GM18511 (cell line): ENCODE measurements around the gene MUC5B.
"Not testable (repeated sequence)": the region's sequence is repeated elsewhere in the genome, so short reads cannot be mapped to it uniquely, and the experiment has no call there.

Experiments used
- ATAC-seq: cut with Tn5 transposase; IDR thresholded peaks from one replicate; pipeline ENCODE4 v1.9.1; 2021; ENCODE audit warnings: mild to moderate bottlenecking, moderate library complexity; ENCODE audit not compliant: unreplicated experiment

MUC5B gene

DNA sequence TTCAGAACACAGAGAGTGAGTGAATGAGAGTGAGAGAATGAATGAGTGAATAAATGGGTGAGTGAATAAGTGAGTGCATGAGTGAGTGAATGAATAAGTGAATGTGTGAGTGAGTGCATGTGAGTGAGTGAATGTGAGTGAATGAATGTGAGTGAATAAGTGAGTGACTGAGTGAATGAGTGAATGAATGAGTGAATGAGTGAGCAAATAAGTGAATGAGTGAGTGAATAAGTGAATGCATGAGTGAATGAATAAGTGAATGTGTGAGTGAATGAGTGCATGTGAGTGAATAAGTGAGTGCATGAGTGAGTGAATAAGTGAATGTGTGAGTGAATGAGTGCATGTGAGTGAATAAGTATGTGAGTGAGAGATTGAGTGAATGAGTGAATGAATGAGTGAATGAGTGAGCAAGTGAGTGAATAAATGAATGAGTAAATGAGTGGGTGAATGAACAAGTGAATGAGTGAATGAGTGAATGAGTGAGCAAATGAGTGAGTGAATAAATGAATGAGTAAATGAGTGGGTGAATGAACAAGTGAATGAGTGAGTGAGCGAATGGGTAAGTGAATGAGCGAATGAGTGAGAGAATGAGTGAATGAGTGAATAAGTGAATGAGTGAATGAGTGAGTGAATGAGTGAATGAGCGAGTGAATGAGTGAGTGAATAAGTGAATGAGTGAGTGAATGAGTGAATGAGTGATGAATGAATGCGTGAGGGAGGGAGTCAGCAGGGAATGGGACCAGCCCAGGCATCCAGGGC lies 21.3 kb upstream of the MUC5B start:
- ATAC-seq, result no peak

DNA sequence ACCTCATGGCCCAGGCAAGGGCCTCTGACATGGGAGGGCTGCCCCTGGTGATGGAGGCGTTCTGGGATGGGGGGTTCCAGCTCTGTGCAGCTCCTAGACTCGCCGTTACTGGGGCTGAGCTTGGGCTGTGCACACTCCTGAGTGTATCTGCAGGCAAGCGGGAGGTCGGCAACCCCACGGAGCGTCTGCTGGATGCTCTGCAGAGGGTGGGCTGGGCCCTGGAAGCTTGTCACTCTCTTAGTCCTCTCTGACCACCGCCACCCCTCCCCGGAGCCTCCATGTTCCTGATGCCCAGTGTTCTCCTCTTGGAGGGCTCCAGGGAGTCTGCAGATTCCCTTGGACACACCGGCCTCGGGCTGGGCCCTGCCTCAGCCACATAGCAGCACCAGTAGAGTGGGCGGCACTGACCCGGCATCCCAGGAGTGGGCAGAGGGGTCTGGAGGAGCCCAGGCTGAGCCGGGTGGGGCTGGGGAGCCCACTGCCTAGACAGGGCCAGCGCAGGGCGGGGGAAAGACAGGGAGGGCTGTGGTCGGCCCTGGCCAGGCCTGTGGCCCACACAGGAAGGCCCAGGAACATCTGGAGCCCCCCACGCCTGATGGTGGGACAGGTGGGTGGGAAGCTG lies 20.6 kb upstream of the MUC5B start:
- ATAC-seq, result no peak

DNA sequence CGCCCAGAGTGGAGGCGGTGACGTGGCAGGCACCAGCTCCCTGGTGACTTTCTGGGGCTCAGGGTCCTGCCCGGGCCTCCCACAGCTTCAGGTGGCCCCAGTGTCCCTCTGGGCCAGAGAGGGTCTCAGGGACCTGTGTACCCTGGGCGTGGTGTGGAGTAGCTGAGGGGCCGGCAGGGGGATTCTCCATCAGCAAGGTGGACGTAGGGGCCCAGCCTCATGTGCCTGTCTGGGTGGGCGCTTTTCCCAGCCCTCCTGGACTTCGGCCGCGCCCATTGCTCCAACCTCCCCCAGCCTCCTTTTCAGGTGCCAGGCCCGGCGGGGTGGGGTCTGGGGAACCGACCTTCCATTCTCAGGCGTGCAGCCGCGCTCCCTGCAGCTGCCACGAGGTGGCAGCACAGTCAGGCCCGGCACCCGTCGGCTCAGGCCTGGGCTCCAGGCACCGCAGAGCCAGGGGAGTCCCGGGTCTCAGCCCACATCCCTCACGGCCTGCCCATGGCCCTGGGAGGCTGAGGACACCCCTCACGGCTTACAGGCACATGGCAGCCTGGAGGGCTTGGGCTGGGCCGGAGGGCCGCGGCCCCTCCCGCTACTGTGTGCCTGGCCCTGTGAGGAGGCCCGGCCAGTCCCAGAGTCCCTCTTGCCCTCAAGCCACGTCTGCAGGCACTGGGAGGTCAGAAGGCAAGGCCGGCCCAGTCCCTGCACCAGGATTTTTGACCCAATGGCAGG lies 19.9 kb upstream of the MUC5B start:
- ATAC-seq, result no peak

DNA sequence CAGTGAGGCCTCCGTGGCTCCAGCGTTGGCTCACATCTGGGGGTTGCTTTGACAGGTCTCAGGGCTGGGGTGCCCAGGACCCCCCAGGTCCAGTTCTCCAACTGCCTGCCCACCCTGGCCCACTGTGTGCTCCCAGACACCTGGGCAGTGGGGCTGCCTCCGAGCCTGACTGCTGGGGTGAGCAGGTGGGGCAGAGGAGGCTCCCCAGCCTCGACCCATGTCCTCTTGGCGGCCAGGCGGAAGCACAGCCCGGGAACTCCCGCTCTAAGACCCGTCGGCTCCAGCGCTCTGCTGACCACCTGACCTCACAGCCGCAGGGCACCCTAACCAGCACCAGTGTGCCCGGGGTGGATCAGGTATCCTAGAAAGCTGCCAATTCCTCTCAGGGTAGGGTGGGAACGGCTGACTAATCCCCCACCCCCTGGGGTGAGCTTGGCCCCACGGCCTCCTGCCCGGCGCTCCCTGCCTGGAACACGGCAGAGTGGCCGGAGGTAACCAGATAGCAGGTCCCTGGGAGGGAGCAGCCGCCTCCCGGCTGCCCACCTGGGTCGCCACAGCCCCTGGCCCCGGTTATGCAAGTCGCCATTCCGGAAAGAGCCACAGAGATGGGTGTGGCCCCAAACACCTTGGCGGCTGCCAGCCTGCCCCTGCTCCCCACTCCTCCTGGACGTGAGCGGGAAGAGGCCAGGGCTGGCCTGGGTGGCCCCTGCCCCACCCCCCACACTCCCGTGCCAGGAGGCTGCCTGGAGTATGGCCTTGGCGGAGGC lies 19.2 kb upstream of the MUC5B start:
- no peak for ATAC-seq

DNA sequence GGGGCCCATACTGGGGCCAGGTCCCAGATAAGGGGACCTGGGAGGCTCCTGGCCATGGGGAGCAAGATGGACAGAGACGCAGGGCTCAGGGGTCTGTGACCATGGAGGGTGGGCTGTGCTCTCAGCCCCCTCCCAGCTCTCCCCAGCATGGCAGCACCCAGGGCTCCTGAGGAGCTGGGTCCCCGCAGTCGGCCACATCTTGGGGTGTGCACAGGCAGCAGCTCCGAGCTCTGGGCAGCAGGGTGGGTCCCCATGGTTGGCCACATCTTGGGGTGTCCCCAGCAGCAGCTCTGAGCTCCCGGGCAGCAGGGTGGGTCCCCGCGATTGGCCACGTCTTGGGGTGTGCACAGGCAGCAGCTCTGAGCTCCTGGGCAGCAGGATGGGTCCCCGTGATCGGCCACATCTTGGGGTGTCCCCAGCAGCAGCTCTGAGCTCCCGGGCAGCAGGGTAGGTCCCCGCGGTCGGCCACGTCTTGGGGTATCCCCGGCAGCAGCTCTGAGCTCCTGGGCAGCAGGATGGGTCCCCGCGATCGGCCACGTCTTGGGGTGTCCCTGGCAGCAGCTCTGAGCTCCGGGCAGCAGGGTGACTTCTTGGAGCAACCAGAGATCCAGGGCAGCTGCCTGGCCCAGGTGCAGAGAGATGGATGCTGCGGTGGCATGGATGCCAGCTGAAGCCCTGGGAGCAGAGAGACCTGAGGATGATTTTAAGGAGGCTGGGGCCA lies 18.3 kb upstream of the MUC5B start:
- ATAC-seq, result no peak

DNA sequence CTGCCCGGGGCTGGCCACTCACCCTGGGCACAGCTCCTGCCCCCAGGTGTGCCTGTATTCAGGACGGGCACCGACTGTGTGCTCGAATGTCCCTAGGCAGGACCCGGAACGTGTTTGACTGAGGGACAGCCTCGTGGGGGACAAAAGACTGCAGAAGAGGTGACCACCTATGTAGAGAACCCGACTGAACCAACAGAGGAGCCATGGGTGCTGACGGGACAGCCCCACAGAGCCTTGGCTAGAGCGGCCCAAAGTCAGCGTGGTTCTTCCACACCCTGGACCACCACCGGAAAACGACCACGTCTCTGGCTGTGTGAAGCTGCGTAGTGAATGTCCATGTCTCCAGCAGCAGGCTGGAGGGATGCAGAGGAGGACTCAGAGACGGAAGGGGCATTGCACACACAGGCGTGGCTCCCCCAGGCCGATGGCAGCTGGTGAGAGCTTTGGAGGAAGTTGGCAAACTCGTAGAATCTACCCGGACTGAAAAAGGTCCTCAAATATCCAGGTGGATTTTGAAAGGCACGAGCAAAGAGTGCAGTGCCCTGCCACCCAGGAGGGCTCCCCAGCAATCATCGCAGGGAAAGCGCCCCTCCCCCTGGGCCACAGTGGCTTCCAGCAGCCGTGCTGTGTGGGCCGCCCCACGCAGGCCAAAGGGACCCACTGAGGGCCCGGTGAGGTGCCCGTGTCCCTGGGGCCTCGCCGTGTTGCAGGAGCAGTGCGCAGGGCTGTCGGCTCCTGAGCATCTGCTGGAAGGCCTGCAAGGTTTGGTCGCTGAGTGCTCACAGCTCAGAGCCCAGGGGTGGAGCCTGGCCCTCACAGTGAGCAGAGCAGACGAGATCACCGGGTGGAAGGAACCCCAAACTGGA lies 17.5 kb upstream of the MUC5B start:
- ATAC-seq, result no peak

DNA sequence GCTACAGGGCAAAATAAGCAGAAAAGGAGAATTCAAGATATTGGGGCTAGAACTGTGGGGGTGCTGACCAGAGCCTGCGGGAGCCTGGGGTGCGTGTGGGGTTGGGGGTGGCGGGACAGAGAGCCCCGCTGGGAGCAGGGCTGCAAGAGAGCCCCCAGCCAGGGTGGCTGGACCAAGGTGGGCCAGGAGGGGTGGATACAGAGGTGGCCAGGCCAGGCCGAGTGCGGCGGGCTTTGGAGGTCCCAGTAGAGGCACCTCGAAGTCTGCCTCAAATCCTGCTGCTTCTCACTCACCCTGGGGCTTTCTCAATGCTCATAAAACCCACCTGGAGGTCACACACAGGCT lies 16.9 kb upstream of the MUC5B start:
- no peak for ATAC-seq

DNA sequence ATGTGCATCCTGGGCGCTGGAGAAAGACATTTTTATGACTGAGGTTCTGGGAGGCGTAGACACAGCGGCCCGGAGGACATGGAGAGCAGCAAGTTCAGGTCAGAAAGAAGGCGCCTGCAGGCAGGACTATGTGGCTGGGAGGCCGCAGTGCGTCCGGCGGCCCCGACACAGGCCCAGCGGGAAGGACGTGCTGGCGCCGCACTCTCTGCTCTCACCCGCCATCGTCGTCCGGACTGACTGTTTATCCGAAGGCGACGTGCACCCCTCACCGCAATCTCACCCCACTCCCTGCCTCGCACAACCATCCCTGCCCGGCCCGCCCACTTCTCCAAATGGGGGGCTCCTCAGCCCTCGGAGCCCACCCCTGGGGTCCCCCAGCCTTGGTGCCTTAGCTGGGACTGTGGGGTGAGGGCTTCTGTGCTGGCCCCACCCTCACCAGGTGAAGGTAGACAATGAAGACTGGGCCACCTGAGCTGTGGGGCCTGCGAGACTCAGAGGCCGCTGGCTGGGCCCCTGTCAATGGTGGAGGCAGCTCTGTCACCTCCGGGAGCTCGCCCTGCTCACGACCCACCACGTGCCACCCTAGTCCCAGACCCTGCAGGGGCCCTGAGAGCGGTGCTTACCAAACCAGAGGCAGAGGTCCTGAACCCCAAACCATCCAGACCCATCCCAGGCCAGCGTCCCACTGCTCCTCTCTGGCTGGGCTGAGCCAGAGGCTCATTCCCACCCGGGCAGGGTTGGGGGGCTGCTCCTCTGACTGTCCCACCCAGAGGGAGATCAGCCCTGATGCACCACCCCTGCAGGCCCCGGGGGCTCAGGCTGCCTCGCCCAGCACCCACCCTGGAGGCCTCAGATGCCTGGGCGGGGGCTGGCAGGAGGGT lies 16.2 kb upstream of the MUC5B start:
- no peak for ATAC-seq

DNA sequence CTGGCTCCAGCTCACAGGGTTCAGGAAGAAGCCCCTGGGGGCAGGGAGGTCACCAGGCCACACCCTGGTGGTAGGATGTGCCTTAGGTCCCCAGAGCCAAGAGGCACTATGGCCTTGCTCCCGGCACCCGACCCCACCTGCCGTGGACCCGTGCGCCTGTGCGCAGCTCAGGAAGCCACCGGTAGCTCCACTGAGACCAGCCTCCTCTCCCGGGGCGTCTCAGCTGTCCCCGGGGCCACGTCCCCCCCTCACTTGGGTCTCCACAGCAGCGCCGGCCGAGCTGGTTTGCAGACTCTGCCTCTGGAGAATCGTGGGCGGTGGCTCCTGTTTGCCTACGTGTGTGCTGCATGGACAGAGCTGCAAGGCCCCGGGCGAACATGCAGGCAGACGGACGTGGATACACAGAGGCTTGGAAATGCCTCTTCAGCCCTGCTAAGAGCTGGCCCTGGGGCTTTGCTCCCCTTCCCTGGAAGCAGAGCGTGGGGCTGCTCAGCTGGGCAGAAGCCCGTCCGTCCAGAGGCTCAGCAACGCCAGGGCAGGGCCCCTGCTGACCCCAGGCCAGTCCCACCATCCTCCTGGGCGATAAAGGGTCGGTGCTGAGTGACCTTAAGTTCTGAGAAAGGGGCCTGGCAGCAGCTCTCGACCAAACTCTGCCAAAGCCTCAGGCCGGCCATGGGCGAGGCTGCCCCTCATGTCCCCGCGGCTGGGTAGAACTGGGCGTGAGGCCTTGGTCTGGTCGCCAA lies 15.3 kb upstream of the MUC5B start:
- no peak for ATAC-seq

DNA sequence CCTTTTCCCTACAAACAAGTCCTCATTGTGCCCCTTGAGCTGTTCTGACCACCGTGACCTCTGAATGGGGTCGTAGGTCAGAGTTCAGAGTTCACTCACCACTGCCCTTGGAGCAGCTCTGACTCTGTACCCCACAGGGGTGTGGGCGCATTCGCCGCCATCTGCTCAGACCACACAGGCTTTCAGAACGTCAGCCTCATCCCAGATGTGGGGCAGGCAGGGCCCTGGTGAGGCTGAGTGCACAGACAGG lies 14.8 kb upstream of the MUC5B start:
- no peak for ATAC-seq

DNA sequence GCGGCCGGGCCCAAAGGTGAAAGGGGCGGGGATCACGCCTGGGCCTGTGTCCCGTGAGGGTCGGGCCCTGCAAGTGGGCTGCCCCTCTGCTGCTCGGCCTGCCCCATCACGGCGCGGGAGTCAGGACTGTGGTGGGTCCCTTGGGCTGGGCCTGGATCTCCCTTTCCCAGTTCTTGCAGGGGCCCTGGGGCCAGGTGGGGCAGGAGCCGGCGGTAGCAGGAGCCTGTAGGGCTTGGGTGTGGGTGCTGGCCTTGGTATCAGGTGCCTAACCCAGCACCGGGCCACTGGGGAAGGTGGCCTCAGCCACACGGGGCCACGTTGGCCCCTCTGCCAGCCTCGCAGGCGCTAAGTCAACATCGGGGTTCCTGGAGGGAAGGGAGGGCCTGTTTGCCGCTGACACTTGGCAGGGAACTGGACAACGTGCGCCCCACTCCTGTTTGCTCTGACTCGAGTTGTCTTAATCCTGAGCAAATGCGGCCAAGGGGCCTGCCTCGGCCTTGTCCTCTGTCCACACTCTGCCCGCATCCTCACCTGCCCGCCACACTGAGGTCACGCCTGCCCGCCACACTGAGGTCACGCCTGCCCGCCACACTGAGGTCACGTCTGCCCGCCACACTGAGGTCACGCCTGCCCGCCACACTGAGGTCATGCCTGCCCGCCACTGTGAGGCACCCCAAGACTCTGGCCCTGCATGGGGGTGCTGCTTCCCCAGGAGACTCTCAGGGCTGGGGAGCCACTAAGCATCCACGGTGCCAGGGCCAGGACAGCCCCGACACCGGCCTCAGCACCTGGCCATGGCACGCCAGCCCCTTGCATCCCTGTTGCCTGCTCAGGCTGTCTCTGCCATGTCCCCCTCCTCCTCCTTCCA lies 14.2 kb upstream of the MUC5B start:
- ATAC-seq, result no peak

DNA sequence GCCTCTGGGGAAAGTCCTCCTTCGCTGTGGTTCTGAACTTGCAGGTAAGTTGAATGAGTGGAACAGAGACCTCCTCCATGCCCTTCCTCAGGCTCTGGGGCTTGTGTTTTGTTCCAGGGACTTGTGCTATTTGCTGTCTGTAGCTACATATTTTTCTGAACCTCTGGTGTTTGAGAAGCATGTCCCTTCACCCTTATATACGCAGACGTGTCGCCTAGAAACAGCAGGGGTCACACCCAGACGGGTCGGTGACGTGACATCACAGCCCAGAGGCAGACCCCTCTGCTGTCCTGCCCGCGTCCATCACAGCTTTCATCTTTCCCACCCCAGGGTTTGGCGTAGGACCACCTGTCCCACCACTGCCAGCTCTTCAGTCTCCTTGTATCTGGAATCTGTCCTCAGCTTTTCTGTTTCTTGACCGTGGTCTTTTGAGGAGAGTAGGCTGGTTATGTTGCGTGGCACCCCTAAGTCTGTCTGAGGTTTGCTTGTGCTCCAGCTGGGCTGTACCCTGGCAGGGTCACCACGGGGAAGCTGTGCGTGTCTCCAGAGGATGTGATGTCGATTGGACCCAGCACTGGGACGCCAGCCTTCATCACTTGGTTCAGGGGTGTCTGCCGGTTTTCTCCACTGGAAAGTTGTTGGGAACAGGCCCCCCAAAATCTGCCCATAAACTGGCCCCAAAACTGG lies 13.4 kb upstream of the MUC5B start:
- ATAC-seq, result no peak

DNA sequence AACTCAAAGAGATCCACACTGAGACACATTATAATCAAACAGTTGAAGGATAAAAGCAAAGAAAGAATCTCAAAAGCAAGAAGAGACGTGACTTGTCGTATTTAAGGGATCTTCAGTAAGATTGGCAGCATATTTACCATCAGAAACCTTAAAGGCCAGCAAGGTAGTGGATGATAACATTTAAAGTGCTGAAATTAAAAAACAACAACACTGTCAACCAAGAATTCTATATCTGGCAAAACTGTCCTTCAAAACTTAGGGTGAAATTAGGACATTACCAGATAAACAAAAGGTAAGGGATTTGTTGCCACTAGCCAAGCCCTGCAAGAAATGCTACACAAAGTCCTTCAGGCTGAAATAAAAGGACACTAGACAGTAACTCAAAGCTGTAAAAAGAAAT lies 11.0 kb upstream of the MUC5B start:
- ATAC-seq, result no peak

DNA sequence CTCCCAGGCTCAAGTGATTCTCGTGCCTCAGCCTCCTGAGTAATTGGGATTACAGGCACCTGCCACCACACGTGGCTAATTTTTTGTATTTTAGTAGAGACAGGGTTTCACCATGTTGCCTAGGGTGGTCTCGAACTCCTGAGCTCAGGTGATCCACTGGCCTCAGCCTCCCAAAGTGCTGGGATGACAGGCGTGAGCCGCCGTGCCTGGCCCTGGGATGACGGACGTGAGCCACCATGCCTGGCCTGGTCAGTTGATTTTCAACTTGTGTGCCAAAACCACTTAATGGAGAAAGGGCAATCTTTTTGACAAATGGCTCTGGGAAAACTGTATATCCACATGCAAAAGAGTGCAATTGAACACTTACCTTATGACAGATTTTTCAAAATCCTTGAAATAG lies 7.0 kb upstream of the MUC5B start:
- ATAC-seq, result not testable (repeated sequence)

DNA sequence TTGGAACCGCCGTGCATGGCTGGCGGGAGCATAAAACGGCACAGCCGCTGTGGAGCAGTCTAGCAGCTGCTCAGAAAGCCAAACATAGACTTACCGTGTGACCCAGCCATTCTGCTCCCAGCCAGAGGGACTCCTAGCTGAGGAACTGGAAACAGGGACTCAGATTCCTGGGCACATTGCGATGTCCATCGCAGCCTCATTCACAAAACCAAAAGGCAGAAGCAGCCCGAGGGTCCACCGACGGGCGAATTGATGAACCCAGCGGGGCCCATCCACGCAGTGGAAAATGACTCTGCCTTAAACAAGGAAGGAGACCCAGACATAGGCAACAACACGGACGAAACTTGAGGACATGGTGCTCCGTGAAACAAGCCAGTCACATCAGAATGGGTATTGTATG lies 5.7 kb upstream of the MUC5B start:
- no peak for ATAC-seq

DNA sequence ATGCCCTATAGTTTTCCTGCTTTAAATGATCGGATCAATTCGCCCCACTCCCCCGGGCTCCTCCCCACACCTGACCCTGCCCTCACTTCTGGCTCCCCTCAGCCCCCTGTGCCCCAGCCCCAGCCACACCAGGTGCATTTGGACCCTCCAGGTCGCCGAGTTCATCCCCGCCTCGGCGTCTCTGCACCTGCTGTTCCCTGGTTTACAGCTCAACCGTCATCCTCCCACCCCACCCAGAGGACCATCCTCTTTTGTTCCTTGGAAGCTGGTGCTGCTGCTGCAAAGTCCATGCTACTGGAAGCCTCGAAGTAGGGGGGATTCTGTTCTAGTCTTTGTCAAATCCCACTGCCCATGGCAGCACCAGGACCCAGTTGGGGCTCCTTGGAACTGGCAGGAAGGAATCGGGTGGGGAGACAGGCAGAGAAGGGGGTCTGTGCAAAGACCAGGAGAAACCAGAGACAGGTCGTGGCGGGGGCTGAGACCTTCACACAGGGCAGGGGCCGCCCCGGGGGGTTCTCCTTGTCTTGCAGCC lies 4.5 kb upstream of the MUC5B start:
- ATAC-seq, result no peak
